Measurements from ENCODE around the gene GPX6.
A peak's percentile ranks its signal among the peaks of the same experiment; 100 is the strongest.
"Not testable (repeated sequence)": the region's sequence is repeated elsewhere in the genome, so short reads cannot be mapped to it uniquely, and the experiment has no call there.

The GPX6 gene

DNA sequence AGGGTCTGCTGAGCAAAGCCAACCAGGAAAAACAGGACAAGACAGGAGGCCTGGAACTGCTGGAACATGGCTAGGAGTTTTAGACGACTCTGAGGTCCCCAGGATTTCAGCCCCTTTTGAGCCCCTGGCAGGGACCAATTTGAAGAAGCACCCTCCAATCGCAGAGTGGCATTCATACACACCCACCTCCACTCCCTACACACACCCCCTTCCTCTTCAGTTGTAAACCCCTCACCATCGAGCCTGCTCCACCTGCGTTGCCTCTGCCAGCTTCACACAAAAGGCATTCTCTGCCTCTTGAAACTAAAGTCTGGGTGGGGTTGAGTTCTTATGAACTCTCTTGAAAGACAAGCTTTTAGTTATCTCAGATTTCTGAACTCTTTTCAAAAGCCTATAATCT, at the start of gene GPX6:
Gene GPX6, minus strand, starts transcription at position 118 of the 400 bp plus-strand sequence. Its CDS starts 50 bp downstream, at position 68.
- no peak for DNase-seq (ENCODE audit: low read depth in 2 of 2)

- DNase-seq (ENCODE audit: low read depth in 2 of 2): no peak
Observed at GRCh38 chr6:28563430-28564095, 48.0 kb upstream of the GPX6 start.

GRCh38 chr6:28558629-28559028, 43.0 kb upstream of the GPX6 start:
- DNase-seq (ENCODE audit: low read depth in 2 of 2): no peak

DNA sequence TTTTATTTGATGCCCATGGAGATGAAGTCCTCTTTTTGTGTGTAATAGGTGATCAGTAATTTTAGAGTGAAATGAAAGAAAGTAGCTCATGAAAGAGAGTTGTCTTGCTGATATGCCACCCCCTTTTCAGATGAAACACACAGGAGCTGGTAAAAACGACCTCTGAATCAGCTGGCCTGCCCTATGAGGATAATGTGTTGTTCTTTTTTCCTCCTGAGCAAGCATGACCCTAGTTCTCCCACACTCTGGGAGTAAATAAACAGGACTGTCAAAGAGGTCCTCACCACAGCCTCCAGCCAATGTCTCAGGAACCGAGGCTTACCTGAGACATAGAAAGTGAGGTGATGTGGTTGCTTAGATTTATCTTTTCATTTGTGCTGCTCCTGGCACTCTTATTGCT, 39.5 kb upstream of the GPX6 start:
- no peak for DNase-seq (ENCODE audit: low read depth in 2 of 2)

DNA sequence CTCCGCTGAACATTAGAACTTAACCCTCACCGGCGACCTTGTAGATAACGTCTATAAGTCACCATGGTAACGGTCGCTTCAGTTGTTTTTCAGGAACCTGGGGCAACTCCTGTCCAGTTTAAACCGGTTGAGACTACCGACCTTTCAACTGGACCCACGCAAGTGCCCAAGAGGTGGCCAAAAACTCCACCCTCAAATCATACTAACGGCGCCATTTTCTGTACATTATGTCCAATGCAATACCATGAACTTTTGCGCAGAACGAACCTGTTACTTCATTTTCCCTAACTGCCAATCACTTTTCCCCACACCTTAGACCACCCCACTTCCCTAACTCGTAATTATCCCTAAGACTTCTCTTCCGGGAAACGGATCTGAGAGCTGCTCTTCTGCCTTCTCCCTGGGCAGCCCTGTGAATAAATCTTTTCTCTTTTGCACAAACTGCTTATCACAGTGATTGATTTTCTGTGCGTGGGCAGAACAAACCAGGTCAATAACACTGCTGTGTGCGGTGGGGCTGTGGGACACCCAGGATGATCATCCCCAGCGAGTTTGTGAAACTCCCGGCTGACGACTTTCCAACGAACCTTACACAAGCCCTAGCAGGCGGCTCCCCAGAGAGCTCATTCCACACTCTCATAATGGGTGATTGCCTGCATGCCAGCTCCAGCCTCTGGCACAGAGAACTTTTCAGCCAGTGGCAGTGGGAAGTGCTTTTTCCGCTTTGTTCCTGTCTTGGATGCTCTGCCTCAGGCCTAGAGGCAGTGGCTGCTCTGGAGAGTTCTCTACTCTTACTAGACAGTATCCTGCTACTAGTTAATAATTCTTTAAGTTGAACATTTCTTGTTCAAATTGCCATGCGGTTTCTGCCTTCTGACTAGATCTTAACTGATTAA, 38.6 kb upstream of the GPX6 start:
- no peak for DNase-seq (ENCODE audit: low read depth in 2 of 2)

DNA sequence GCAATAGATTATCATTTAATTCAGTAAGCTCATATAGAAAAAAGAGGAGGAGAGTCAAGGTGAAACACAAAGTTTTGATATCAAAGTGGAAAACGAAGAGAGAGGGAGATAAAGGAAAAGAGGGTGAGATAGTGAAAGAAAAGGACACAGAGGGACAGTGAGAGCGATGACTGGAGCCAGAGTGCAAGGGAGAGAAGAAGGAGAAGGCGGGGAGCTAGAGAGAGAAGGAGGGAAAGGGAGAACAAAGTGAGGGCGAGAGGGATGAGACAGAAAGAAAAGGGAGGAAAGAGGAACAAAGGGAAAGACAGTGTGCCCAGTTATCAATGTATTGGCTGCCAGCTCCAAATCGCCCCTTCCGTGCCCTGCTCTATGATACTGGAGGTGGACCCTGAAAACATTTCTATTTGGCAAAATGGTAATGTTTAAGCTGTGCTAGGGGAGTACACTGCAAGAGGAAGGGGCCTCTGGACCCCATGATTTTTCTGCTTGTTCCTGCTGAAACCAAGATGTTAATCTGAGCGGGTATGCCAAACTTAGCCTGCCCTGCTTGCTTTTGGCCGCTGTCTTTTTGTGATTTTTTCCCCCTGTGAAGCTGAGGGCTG, 37.9 kb upstream of the GPX6 start:
- no peak for DNase-seq (ENCODE audit: low read depth in 2 of 2)

GRCh38 chr6:28551891-28552666, 36.5 kb upstream of the GPX6 start:
- DNase-seq (ENCODE audit: low read depth in 2 of 2): no peak

- DNase-seq (ENCODE audit: low read depth in 2 of 2): not testable (repeated sequence)
Observed at GRCh38 chr6:28547003-28547402, 31.4 kb upstream of the GPX6 start.

- no peak for DNase-seq (ENCODE audit: low read depth in 2 of 2)
Observed at GRCh38 chr6:28545955-28546354, 30.4 kb upstream of the GPX6 start.

DNA sequence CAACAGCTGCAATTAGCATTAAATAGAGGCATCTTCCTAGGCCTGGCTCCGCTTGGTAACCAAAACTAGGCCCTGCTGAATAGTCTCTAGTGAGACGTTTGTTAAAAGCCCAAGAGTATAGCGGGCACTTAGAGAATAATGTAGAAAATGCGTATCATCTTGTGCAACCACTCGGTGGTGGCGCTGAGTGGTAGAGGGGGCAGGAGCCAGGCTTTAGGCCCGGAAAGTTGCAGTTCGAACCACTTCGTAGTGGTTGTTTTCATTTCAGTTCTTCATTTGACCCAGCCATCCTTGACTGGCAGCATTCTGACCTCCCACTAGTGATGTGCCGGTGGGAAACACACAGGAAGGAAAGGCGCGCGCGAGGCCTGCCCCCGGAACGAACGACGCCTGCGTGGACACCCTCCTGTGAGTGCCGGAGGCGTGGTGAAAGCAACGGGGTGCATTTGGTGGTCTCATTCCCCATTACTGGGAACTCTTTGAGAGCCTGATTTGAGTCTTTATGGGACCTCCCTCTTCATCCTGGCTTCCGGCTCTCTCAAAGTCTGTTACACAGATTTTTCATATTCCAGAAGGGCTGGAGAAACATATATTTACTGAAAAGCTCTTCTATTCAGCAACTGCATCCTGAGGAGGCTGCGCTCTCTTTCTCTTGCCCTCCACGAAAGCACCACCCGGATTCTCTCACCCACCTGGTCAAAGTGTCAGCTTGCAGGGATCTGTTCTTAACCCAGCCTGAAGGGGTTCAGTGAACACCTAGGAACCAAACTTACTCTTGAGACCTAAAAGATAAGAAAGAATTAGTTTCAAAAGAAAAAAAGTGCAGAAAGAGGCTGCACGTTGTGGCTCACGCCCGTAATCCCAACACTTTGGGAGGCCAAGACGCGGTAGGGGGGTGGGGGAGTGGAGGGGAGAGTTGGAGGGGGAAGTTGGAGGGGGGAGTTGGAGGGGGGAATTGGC, 28.3 kb upstream of the GPX6 start:
- peak in 1 of 2 experiments; percentile 15 for DNase-seq (ENCODE audit: low read depth in 2 of 2)

DNA sequence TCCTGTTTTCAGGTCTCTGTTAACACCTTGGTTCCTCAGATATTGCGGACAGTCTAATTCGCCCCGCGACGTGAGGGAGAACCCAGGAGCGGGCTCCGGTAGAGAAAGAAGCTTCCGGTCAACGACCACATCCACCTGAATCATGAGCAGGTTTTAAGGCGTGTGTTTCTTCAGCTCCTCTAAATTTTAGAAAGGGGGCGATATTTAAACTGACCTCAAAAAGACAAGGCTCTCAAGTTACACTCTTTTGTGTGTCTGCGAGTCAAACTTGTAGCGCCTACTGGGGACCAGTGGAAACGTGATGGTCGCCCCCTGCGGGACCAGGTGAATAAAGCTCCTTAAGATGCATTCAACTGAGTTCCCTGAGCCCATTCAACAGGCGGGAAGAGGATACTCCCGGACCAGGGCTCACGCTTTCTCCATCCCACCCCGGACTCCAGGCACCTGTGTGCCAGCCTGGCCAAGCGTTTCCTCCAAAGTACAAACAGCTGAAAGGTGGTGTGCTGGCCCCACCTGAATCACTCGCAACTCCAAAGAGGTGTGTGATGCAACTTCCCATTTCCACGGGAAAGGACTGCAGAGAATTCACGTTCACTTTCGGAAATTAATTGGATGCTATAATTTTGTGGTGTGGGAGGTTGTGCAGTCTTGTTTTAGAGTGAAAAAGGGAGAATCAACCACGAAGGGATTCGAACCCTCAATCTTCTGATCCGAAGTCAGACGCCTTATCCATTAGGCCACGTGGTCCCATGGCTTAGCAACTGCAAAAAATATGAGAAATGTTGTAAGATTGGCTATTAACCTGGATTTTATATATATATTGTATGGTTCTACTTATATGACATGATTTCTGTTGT, 27.1 kb upstream of the GPX6 start:
- DNase-seq (ENCODE audit: low read depth in 2 of 2): peak in 1 of 2 experiments; percentile 41

DNA sequence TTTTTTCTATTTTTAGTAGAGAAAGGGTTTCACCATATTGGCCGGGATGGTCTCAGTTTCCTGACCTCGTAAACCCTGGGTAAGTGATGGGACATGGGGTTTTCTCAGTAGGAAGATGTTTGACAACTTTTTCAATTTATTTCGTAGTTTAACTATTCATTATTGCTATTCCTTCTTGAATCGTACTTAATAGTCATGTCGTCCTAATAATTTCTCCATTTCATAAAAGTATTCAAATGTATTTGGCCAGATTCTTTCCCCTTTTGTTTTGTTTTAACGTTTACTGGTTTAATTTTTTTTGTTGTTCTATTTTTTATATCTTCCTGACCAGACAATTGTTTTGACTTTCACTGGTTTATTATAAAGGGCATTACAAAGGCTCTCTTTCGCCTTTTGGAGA, 26.4 kb upstream of the GPX6 start:
- DNase-seq (ENCODE audit: low read depth in 2 of 2): no peak

DNA sequence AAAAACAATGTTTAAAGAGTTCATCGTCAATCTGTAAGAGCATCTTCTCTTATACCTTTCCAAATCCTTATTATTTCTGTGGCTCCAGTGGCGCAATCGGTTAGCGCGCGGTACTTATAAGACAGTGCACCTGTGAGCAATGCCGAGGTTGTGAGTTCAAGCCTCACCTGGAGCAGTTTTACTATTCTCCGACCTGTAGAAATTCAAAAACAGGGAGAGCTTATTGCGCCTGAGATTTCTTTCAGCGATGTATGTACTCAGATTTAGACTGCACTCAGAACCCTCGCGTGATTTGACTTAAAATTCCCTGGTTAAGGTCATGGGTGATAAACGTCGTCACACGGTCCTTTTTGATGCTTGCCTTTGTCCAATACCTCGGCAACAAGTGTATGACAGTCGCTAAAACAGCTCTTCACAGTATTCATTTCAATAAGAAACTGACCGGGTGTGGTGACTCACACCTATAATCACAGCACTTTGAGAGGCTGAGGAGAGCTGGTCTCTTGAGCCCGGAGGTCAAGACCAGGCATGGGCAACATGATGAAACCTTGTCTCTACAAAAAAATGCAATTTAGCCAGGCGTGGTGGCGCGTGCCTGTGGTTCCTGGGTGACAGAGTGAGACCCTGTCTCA, 22.0 kb upstream of the GPX6 start:
- DNase-seq (ENCODE audit: low read depth in 2 of 2): peak in 1 of 2 experiments; percentile 24

DNA sequence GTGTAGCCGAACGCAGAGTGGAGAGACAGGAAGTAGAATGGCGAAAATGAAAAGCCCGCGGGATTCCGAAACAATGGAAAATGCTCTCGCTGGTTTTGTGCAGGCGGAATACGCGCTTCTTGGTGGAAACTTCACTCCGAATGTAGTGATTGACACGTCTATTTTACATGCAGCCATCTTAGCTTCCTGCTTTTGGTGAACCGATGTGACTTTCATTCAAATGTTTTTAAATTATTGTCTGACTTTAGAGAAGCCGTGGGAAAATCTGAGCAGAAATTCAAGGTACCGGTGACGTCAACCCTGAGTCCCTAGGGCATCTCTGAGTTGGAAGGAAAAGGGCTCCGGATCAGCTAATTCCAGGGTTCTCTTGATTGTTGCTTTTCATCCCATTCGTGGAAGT, 21.5 kb upstream of the GPX6 start:
- DNase-seq (ENCODE audit: low read depth in 2 of 2): no peak

DNA sequence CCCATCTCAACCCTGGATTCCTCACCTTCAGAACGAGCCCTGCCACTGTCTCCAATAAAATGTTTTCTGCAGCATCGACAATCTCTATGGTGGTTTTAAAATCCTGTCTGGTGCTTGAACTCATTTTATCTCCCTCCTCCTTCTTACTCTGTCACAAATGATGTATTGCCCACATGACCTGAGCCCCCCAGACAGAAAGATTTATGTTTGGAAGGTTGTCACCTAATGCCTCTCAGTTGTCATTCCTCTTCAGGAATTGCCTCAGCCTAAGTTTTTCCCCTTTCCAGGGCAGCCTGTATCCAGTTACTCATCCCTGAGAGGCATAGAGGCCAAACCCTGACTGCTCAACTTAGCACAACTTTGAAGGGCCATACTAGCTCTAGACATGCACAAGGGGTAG, 19.3 kb upstream of the GPX6 start:
- DNase-seq (ENCODE audit: low read depth in 2 of 2): no peak

- DNase-seq (ENCODE audit: low read depth in 2 of 2): no peak
Observed at GRCh38 chr6:28534306-28534705, 18.7 kb upstream of the GPX6 start.

GRCh38 chr6:28531479-28532128, 16.0 kb upstream of the GPX6 start:
- no peak for DNase-seq (ENCODE audit: low read depth in 2 of 2)

- DNase-seq (ENCODE audit: low read depth in 2 of 2): no peak
Observed at GRCh38 chr6:28530777-28531176, 15.2 kb upstream of the GPX6 start.

All from stimulated activated CD4-positive, alpha-beta T cell treated with anti-CD3 and anti-CD28 coated beads, Interleukin-12 subunit alpha, Interleukin-12 subunit beta, amount 100 ng/mL, for 24 hours (primary cell).